Pulmonary artery endothelial cell (primary cell): ENCODE data around the gene APBA1. TPM values are rescaled to one million over a fixed set of nuclear protein-coding genes. Genes with fewer than 3 reads are reported as not detected.
"Not testable (repeated sequence)": the region's sequence is repeated elsewhere in the genome, so short reads cannot be mapped to it uniquely, and the experiment has no call there.

Experiments
- DNase-seq: peaks from one replicate; pipeline ENCODE4 v3.0.0-alpha.2; 2011; ENCODE audit warnings: low read depth, low spot score
- total RNA-seq: library from RNA; depleted of rRNA; stranded (reverse); fragments of >200 nt; gene quantifications from 2 replicates; pipeline ENCODE4 v1.2.3, GENCODE V29; 2014

Gene APBA1
- total RNA-seq, 1 donor from 2014 or later: 7.1 TPM

GRCh38 chr9:69445251-69445650, 226.9 kb downstream of the APBA1 start:
- no peak for DNase-seq

GRCh38 chr9:69444791-69445190, 227.4 kb downstream of the APBA1 start:
- no peak for DNase-seq

DNA sequence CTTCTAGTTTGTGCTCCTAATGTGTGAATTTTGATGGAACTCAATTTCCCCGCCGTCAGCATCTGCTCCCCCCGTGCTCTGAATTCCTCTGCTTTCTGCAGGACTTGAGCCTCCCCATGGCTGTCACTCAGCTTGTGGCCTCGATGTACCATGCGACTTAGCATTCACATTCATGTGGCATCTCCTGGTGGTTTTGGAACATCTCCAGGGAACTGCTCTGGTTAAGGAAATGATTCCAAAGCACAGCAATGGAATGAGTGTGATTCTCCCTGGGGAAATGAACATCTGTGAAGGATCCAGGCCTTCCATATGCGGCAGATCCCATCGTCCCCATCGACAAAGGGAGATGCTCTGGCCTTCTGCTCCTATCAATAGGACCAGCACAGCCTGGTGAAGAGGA, 228.2 kb downstream of the APBA1 start:
- DNase-seq: no peak

GRCh38 chr9:69443178-69443577, 229.0 kb downstream of the APBA1 start:
- no peak for DNase-seq

DNA sequence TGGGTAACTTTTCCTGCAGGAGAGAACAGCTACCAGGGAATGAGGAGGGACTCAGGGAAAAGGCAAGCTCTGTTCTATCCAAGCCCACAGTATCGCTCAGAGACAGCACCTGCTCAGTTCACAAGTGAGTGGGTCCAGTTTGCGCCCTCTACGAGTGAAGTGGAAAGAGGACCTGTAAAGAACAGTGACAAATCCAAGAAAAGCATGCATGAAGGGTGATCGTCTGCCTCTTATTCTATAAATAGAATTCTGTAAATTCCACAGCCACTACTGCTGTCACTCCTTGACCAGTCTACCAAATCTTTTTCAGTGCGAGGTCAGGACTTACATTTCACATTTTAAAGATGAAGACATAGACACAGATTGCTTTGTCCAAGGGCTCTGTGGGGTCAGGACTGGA, 229.7 kb downstream of the APBA1 start:
- DNase-seq: no peak

GRCh38 chr9:69440254-69440955, 231.8 kb downstream of the APBA1 start:
- not testable (repeated sequence) for DNase-seq

DNA sequence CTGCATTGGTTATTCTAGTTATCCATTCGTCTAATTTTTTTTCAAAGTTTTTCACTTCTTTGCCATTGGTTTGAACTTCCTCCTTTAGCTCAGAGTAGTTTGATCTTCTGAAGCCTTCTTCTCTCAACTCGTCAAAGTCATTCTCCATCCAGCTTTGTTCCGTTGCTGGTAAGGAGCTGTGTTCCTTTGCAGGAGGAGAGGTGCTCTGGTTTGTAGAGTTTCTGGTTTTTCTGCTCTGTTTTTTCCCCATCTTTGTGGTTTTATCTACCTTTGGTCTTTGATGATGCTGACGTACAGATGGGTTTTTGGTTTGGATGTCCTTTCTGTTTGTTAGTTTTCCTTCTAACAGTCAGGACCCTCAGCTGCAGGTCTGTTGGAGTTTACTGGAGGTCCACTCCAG, 232.5 kb downstream of the APBA1 start:
- DNase-seq: not testable (repeated sequence)

GRCh38 chr9:69433968-69434367, 238.2 kb downstream of the APBA1 start:
- DNase-seq: no peak

- DNase-seq: no peak
Measured at GRCh38 chr9:69433392-69433791, 238.8 kb downstream of the APBA1 start.

DNA sequence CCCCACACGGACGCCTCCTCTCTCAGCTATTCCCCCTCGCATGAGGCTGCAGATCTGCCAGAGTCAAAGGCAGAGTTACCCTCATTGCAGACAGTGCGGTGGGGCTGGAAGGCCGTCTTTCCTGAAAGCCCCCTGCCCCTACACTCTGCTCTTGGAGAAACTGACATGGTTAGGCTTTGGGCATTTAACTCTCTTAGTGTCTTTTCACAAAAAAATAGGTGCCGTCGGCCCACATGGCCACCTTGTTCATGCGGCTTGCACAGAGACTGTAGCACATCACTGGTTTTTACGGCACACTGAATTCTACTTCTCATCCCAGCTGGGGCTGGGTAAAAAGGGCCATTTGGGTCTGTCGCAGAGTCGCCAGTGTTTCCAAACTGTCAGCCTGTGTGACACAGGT, 239.5 kb downstream of the APBA1 start:
- no peak for DNase-seq

DNA sequence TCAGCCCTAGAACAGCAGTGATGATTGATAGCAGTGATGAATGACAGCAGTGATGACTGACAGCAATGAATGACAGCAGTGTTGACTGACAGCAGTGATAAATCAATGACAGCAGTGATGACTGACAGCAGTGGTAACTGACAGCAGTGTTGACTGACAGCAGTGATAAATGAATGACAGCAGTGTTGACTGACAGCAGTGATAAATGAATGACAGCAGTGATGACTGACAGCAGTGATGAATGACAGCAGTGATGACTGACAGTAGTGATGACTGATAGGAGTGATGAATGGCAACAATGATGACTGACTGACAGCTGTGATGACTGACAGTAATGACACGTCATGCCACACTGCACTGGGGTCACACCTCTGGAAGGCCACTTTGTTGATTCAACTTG, 240.4 kb downstream of the APBA1 start:
- no peak for DNase-seq

- no peak for DNase-seq
Measured at GRCh38 chr9:69431203-69431602, 241.0 kb downstream of the APBA1 start.

DNA sequence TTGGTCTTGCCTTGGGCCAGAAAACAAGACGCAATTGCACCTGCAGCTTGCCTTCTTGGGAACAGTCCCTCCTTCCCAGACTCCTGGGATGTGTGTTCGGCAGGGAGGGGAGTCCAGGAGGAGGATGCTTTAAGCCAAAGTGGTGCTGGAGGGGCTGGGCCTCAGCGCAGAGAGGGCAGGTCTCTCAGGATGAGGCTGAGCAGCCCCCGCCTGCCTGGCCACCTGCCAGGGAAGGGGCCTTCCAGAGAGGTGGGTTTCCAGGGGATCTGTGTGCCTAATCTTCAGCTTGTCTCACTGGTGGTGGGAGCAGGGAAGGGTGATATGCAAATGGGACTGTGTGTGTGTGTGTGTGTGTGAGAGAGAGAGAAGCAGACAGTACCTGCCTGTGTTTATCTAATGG, 242.0 kb downstream of the APBA1 start:
- no peak for DNase-seq

DNA sequence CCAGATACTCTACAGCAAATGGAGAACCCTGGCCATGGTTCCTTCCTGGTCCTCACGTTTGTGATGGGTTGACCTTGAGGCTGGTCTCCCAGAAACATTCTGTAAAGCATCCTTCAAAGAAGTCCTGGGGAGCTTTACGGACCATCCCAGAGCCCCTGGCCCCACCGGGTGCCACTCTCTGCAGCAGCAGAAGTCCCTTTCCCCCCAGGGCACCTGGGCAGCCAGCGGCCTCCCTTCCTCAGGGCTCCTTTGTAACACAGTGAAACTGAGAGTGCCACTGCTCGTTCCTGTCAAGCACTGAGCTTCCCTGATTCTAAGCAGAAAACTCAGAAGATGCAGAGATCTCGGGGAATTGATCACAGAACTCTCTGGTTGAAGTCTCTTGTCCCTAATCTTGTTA, 242.9 kb downstream of the APBA1 start:
- no peak for DNase-seq

DNA sequence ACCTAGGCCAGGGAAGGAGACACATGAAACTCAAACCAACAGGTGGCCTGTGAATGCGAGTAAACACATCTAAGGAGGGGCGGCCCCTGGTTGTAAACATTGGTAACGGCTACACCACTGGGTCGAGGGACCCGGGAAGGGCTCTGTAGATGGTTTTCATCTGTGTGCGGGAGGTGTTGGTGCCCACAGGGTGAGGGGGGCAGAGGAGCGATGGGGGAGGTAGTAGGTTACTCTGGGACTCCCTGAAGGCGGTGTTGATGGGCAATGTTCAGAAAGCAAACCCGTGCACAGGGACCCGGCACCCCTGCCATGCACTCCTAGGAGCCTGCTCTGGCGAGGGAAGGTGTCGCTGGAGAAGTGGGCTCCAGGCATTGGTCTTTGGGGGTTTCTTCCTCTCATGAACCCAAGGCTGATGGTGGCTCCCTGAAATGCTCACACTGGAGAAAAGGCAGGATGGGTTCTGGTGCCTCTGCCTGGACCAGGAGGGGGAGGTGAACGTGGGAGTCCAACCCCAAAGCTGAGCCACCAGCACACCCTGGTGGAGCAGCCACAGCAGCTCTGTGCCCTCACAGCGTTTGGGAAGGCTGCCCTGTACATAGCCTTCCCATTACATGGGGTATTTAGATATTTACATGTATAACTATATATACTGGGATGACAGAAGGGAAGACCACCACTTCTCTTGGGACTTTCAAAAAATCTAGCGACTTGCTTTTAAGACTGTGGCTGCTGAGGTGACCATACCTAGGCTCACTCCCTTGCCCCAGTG, 244.0 kb downstream of the APBA1 start:
- no peak for DNase-seq

- DNase-seq: no peak
Measured at GRCh38 chr9:69427286-69427685, 244.9 kb downstream of the APBA1 start.

DNA sequence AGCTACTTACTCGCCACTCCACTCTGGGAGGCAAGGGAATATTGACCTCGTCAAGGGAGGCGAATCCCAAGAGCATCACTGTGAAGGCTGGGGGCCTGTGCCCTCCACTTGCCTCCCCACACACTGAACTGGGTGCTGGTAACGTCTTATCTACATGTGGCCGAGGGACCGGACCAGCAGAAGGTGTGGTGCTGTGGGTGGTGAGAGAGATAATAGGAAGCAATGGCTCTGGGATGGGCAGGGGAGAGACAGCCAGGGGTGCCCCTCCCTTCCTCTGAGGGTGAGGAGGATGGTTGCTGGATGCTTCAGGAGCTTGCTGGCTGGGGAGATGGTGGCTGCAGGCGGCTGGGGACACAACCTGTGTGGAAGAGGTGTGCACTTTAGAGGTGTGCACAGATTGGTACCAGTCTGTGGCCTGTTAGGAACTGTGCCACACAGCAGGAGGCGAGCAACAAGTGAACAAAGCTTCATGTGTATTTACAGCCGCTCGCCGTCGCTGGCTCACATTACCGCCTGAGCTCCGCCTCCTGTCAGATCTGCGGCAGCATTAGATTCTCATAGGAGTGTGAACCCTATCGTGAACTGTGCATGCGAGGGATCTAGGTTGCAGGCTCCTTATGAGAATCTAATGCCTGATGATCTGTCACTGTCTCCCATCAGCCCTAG, 246.9 kb downstream of the APBA1 start:
- DNase-seq: no peak

- DNase-seq: peak; percentile 33
Measured at GRCh38 chr9:69421908-69422801, 250.0 kb downstream of the APBA1 start.

DNA sequence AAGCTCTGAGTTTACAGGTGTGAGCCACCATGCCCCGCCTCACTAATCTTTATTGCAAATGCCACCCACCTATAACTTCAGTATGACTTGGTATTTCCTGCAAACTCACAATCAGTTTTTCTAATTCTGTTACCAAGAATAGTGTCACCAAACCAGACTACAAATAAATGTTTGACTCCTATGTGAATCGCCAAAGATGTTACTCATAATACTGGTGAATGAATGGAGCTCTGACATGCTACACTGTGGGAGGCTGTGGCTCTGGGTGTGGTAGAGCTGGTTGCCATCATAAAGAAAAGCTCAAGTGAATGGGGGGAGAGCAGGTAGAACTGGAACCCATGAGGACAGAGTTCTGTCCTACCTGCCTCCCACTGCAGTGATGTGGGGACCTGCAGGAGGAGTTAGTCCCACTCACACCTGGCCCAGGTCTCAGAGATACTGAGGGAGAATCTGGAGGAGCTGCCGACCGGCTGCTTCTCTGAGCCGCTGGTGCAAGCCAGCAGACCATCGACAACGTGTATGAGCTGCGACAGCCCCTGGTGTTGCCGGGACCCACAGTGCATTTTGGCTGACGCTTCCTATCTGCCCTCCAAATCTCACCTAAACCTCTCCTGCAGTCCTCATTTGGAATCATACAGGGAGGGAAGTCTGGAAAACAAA, 251.4 kb downstream of the APBA1 start:
- DNase-seq: no peak

GRCh38 chr9:69412741-69413150, 259.4 kb downstream of the APBA1 start:
- DNase-seq: peak; percentile 44
